ENCODE data around the gene MPZL1. TPM values are rescaled to one million over a fixed set of nuclear protein-coding genes. Genes with fewer than 3 reads are reported as not detected.

Gene MPZL1
- total and polyA plus RNA-seq, 9 donors: 30.3 to 180 (median 80.1) TPM

GRCh38 chr1:167720965-167721616, 691 bp upstream of the MPZL1 start:
- peak in 4 of 5 donors; percentile 30 to 42 (median 34) for DNase-seq
- Histone ChIP-seq H3K27me3 (no peaks in the 10 kb centered on the region), H3K4me1 (ENCODE audit: insufficient read depth) (peaks cover 10% of the 10 kb centered on the region), H3K9me3 (no peaks in the 10 kb centered on the region), H3K4me3 (peak overlapping the region; percentile 79), H3K36me3 (no peaks in the 10 kb centered on the region), H3K27ac (peak overlapping the region; percentile 76 to 95)
- intact Hi-C loops (cut with DNase I): loop anchor here in 1 of 4 donors (5.0 kb wide), 1 partner anchor 81 kb away; no protein-coding TSS in a partner anchor
- WGBS, 3 donors: 6 to 11% (median 10%) methylated on average over 13 of the region's 13 CpGs
- TF ChIP-seq CTCF (IDR thresholded peaks at IDR 0.05) (no peak), POLR2A (IDR thresholded peaks at IDR 0.05) (no peak), EP300 (IDR thresholded peaks at IDR 0.05) (no peak)

GRCh38 chr1:167722152-167722869, 529 bp downstream of the MPZL1 start:
- Histone ChIP-seq H3K27me3 (no peaks in the 10 kb centered on the region), H3K27ac (peak overlapping the region; percentile 76 to 95), H3K4me1 (ENCODE audit: insufficient read depth) (peaks cover 11% of the 10 kb centered on the region), H3K9me3 (no peaks in the 10 kb centered on the region), H3K36me3 (no peaks in the 10 kb centered on the region), H3K4me3 (peak overlapping the region; percentile 79)
- TF ChIP-seq CTCF (IDR thresholded peaks at IDR 0.05): no peak
- no peak for TF ChIP-seq POLR2A (IDR thresholded peaks at IDR 0.05)
- TF ChIP-seq EP300 (IDR thresholded peaks at IDR 0.05): no peak
- WGBS, 3 donors: 0 to 1% (median 0%) methylated on average over 45 to 51 of the region's 52 CpGs
- intact Hi-C loops (cut with DNase I): loop anchor here in 1 of 4 donors (5.0 kb wide), 1 partner anchor 80 kb away; no protein-coding TSS in a partner anchor
- DNase-seq: peak in 2 of 5 donors; percentile 25 to 48

- Histone ChIP-seq H3K4me1 (ENCODE audit: insufficient read depth) (peaks cover 11% of the 10 kb centered on the region), H3K27ac (no peak overlapping the region), H3K27me3 (no peaks in the 10 kb centered on the region), H3K36me3 (no peaks in the 10 kb centered on the region), H3K9me3 (no peaks in the 10 kb centered on the region), H3K4me3 (peak overlapping the region; percentile 79)
- WGBS, 3 donors: 4 to 6% (median 4%) methylated on average over 4 of the region's 4 CpGs
- no peak for DNase-seq
- TF ChIP-seq CTCF (IDR thresholded peaks at IDR 0.05) (no peak), POLR2A (IDR thresholded peaks at IDR 0.05) (no peak)
- intact Hi-C loops (cut with DNase I): loop anchor here in 1 of 4 donors (5.0 kb wide), 1 partner anchor 79 kb away; no protein-coding TSS in a partner anchor
Observed at GRCh38 chr1:167722870-167723251, 1.1 kb downstream of the MPZL1 start.

- TF ChIP-seq CTCF (IDR thresholded peaks at IDR 0.05): no peak
- TF ChIP-seq EP300 (IDR thresholded peaks at IDR 0.05): no peak
- TF ChIP-seq POLR2A (IDR thresholded peaks at IDR 0.05): no peak
- WGBS, 3 donors: 70 to 74% (median 71%) methylated on average over 2 of the region's 2 CpGs
- Histone ChIP-seq H3K27ac (no peak overlapping the region), H3K9me3 (no peaks in the 10 kb centered on the region), H3K36me3 (no peaks in the 10 kb centered on the region), H3K4me3 (peak overlapping the region; percentile 79), H3K4me1 (ENCODE audit: insufficient read depth) (peaks cover 11% of the 10 kb centered on the region), H3K27me3 (no peaks in the 10 kb centered on the region)
- DNase-seq: no peak
- intact Hi-C loops (cut with DNase I): loop anchor here in 1 of 4 donors (5.0 kb wide), 1 partner anchor 78 kb away; no protein-coding TSS in a partner anchor
Observed at GRCh38 chr1:167723707-167724323, 2.0 kb downstream of the MPZL1 start.

Data from ovary (tissue), 9 donors.